Measurements from ENCODE around the gene TNIK. TPM values are rescaled to one million over a fixed set of nuclear protein-coding genes. Genes with fewer than 3 reads are reported as not detected.

Gene TNIK
- total RNA-seq, 4 donors from 2014 or later = 30.3 to 39.0 (median 36.8) TPM

- H3K27me3 ChIP-seq = no peaks in the 10 kb centered on the region
- H3K4me3 ChIP-seq = no peak overlapping the region
- H3K36me3 ChIP-seq = no peaks in the 10 kb centered on the region
- no peak for TF ChIP-seq POLR2A (IDR thresholded peaks at IDR 0.05; ENCODE audit: low read depth)
- TF ChIP-seq CTCF (IDR thresholded peaks at IDR 0.05) = no peak
- TF ChIP-seq POLR2AphosphoS5 (IDR thresholded peaks at IDR 0.05) = no peak
- TF ChIP-seq EP300 (IDR thresholded peaks at IDR 0.05) = no peak
- intact Hi-C loops (cut with DNase I) = no loop called here
- no peaks in the 10 kb centered on the region for H3K9me3 ChIP-seq
- 95% methylated on average over 4 of the region's 4 CpGs for WGBS
- no peak overlapping the region for H3K27ac ChIP-seq (replicated peaks in 1 of 4)
- DNase-seq (ENCODE audit: extremely low spot score) = no peak
- H3K4me1 ChIP-seq = peaks cover 0 to 38% (median 36%) of the 10 kb centered on the region in 4 donors
These were observed 144.3 kb downstream of the TNIK start for GRCh38 chr3:171315919-171316318.

GRCh38 chr3:171315101-171315500, 145.1 kb downstream of the TNIK start:
- Histone ChIP-seq H3K36me3 (no peaks in the 10 kb centered on the region), H3K27me3 (no peaks in the 10 kb centered on the region), H3K27ac (replicated peaks in 1 of 4) (no peak overlapping the region), H3K4me1 (peaks cover 0 to 32% (median 28%) of the 10 kb centered on the region in 4 donors), H3K4me3 (no peak overlapping the region), H3K9me3 (no peaks in the 10 kb centered on the region)
- intact Hi-C loops (cut with DNase I) = no loop called here
- DNase-seq (ENCODE audit: extremely low spot score) = no peak
- WGBS = 78% methylated on average over 2 of the region's 2 CpGs
- TF ChIP-seq EP300 (IDR thresholded peaks at IDR 0.05) (no peak), POLR2A (IDR thresholded peaks at IDR 0.05; ENCODE audit: low read depth) (no peak), CTCF (IDR thresholded peaks at IDR 0.05) (no peak), POLR2AphosphoS5 (IDR thresholded peaks at IDR 0.05) (no peak)

GRCh38 chr3:171314341-171314740, 145.9 kb downstream of the TNIK start:
- Histone ChIP-seq H3K4me3 (no peak overlapping the region), H3K4me1 (peaks cover 0 to 30% (median 21%) of the 10 kb centered on the region in 4 donors), H3K36me3 (no peaks in the 10 kb centered on the region), H3K9me3 (no peaks in the 10 kb centered on the region), H3K27me3 (no peaks in the 10 kb centered on the region), H3K27ac (replicated peaks in 1 of 4) (no peak overlapping the region)
- TF ChIP-seq CTCF (IDR thresholded peaks at IDR 0.05) (no peak), POLR2A (IDR thresholded peaks at IDR 0.05; ENCODE audit: low read depth) (no peak), EP300 (IDR thresholded peaks at IDR 0.05) (no peak), POLR2AphosphoS5 (IDR thresholded peaks at IDR 0.05) (no peak)
- no peak for DNase-seq (ENCODE audit: extremely low spot score)
- intact Hi-C loops (cut with DNase I) = no loop called here
- 98% methylated on average over 3 of the region's 3 CpGs for WGBS

- Histone ChIP-seq H3K27ac (replicated peaks in 1 of 4) (no peak overlapping the region), H3K36me3 (no peaks in the 10 kb centered on the region), H3K27me3 (no peaks in the 10 kb centered on the region), H3K4me1 (peaks cover 0 to 24% (median 19%) of the 10 kb centered on the region in 4 donors), H3K4me3 (no peak overlapping the region), H3K9me3 (no peaks in the 10 kb centered on the region)
- no peak for DNase-seq (ENCODE audit: extremely low spot score)
- no peak for TF ChIP-seq EP300 (IDR thresholded peaks at IDR 0.05)
- TF ChIP-seq POLR2AphosphoS5 (IDR thresholded peaks at IDR 0.05) = no peak
- TF ChIP-seq CTCF (IDR thresholded peaks at IDR 0.05) = no peak
- no peak for TF ChIP-seq POLR2A (IDR thresholded peaks at IDR 0.05; ENCODE audit: low read depth)
- intact Hi-C loops (cut with DNase I) = no loop called here
- 93% methylated on average over 7 of the region's 7 CpGs for WGBS
These were observed 146.5 kb downstream of the TNIK start for GRCh38 chr3:171313702-171314101.

- Histone ChIP-seq H3K4me1 (peaks cover 0 to 22% (median 14%) of the 10 kb centered on the region in 4 donors), H3K27me3 (no peaks in the 10 kb centered on the region), H3K36me3 (no peaks in the 10 kb centered on the region), H3K27ac (replicated peaks in 1 of 4) (no peak overlapping the region), H3K4me3 (no peak overlapping the region), H3K9me3 (no peaks in the 10 kb centered on the region)
- intact Hi-C loops (cut with DNase I) = no loop called here
- no peak for DNase-seq (ENCODE audit: extremely low spot score)
- TF ChIP-seq CTCF (IDR thresholded peaks at IDR 0.05) = no peak
- TF ChIP-seq POLR2A (IDR thresholded peaks at IDR 0.05; ENCODE audit: low read depth) = no peak
- no peak for TF ChIP-seq POLR2AphosphoS5 (IDR thresholded peaks at IDR 0.05)
- TF ChIP-seq EP300 (IDR thresholded peaks at IDR 0.05) = no peak
- 78% methylated on average over 8 of the region's 8 CpGs for WGBS
These were observed 147.5 kb downstream of the TNIK start for GRCh38 chr3:171312741-171313140.

Data from esophagus muscularis mucosa (tissue), 4 donors.